ENCODE results near the gene PLAAT2. TPM values are rescaled to one million over a fixed set of nuclear protein-coding genes. Genes with fewer than 3 reads are reported as not detected.

PLAAT2 gene
- total RNA-seq, 6 experiments from 2014 or later = 0.42 to 2.2 (median 1.1) TPM; not detected in 3

DNA sequence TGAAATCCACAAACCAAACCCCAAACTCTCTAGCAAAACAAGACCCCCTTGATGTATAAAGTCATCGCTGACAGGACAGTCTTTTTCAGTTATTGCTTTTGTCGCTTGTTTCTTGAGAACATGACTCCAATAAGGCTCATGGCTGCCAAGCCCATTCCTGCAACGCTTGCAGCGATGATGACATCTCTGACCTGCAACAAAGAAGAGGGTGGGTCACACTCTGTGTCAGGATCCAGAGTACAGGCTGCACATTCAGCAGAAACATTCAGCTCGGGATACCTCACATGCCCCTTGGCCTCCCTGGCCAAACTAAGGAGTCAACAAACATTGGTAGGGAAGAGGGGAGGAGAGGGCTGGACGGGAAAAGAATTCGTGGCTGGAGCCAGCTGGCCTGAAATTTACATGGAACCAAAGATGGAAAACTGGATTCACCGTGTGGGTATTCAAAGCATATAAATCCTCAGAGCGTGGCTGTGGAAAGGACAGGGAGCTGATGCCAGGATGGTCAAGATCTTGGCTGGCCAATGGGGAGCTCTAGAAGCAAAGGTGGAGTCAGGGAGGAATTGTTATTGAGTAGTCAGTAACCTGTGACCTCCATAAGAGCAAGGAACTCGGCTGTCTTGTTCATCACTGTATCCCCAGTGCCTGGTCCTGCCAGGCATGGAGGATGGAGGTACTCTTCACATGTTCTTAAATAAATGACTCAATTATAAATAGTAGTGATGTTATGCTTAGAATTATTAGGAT lies 11.8 kb upstream of the PLAAT2 start:
- Histone ChIP-seq H3K4me3 (peak overlapping the region in 2 of 3 donors; percentile 29 to 36), H3K4me1 (peaks cover 0 to 19% (median 4%) of the 10 kb centered on the region in 4 donors), H3K27me3 (no peaks in the 10 kb centered on the region), H3K36me3 (no peaks in the 10 kb centered on the region), H3K9me3 (no peaks in the 10 kb centered on the region), H3K27ac (peak overlapping the region; percentile 19 to 66 (median 62))
- intact Hi-C loops (cut with DNase I) = no loop called here
- TF ChIP-seq, protein P1, sequence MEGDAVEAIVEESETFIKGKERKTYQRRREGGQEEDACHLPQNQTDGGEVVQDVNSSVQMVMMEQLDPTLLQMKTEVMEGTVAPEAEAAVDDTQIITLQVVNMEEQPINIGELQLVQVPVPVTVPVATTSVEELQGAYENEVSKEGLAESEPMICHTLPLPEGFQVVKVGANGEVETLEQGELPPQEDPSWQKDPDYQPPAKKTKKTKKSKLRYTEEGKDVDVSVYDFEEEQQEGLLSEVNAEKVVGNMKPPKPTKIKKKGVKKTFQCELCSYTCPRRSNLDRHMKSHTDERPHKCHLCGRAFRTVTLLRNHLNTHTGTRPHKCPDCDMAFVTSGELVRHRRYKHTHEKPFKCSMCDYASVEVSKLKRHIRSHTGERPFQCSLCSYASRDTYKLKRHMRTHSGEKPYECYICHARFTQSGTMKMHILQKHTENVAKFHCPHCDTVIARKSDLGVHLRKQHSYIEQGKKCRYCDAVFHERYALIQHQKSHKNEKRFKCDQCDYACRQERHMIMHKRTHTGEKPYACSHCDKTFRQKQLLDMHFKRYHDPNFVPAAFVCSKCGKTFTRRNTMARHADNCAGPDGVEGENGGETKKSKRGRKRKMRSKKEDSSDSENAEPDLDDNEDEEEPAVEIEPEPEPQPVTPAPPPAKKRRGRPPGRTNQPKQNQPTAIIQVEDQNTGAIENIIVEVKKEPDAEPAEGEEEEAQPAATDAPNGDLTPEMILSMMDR (IDR thresholded peaks at IDR 0.05) = no peak
- ATAC-seq (peak; percentile 90 to 97 (median 95)), DNase-seq (peak; percentile 45 to 89 (median 85))
- 18% methylated on average over 10 of the region's 10 CpGs for WGBS (ENCODE audit: insufficient coverage, low coverage, low lambda C conversion rate, missing lambda C conversion rate)

DNA sequence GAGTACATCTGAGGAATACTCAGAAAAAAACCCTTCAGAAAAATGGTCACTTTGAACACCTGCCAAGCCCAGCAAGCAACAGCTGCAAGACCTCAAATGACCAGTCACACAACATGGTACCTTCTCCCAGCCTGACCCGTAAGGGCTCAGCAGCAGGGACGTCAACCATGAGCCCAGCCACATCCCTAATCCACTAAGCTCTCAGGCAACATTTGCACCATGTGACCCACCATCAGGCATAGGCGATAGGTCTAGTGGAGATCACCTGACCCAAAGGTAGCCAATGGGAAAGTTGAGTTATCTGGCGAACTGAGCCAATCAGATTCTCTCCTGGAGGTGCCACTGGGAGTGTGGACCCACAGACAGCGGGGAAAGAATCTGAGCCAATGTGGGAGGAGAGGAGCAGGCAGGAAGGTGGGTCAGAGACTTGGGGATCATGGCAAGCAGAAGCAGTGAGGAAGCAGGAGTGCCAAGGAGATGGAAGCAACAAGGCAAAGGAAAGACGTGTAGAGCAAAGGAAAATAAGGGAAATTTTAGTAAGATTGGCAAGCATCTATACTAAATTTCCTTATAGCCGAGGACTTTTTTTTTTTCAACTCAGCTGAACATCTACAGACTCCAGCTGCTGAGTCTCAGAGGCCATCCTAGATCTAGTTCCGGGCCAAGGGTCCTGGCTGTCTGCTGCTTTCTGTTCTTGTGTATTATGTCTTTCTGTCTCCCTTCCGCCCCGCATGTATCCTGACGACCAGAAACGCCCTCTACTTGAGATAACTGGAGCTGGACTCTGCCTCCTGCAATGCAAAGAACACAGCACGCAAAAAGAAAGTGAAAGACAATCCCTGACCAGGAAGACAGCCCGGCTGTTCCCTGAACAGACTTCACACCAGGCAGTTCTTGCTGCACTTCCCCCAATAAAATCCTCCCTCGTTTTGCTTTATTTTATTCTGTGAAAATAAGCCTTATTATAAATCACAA lies 11.0 kb upstream of the PLAAT2 start:
- 22% methylated on average over 12 of the region's 15 CpGs for WGBS (ENCODE audit: insufficient coverage, low coverage, low lambda C conversion rate, missing lambda C conversion rate)
- DNase-seq = peak in 2 of 3 donors; percentile 59 to 62

DNA sequence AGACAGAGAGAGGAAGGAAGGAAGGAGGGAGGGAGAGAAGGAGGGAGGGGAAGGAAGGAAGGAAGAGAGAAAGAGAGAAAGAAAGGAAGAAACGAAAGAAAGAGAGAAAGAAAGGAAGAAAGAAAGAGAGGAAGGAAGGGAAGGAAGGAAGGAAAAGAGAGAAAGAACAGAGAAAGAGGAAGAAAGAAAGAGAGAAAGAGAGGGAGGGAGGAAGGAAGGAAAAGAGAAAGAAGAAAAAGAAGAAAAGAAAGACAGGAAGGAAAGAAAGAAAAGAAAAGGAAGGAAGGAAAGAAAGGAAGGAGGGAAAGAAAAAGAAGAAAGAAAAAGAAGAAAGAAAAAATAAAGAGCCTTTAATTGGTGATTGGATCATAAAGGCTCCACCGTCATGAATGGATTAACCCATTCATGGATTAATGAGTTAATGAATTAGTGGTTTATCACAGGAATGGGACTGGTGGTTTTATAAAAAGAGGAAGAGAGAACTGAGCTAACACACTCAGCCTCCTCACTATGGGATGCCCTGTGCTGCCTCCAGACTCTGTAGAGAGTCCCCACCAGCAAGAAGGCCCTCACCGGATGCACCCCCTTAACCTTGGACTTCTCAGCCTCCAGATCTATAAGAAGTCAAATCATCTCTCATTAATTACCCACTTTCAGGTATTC lies 9.0 kb upstream of the PLAAT2 start:
- ATAC-seq (no peak), DNase-seq (no peak)
- H3K27ac ChIP-seq = no peak overlapping the region
- H3K9me3 ChIP-seq = no peaks in the 10 kb centered on the region
- peaks cover 0 to 31% (median 4%) of the 10 kb centered on the region in 4 donors for H3K4me1 ChIP-seq
- H3K4me3 ChIP-seq = no peak overlapping the region
- H3K36me3 ChIP-seq = no peaks in the 10 kb centered on the region
- intact Hi-C loops (cut with DNase I) = no loop called here
- TF ChIP-seq, protein P1 (IDR thresholded peaks at IDR 0.05) = no peak
- TF ChIP-seq POLR2A (IDR thresholded peaks at IDR 0.05) = no peak
- H3K27me3 ChIP-seq = no peaks in the 10 kb centered on the region
- 65% methylated on average over 3 of the region's 3 CpGs for WGBS (ENCODE audit: insufficient coverage, low coverage, low lambda C conversion rate, missing lambda C conversion rate)

More for the DNA sequence above, 11.0 kb upstream of the PLAAT2 start:
- H3K4me1 ChIP-seq = peaks cover 0 to 19% (median 4%) of the 10 kb centered on the region in 4 donors
- peak; percentile 83 to 95 (median 92) for ATAC-seq
- no peaks in the 10 kb centered on the region for H3K36me3 ChIP-seq
- no peaks in the 10 kb centered on the region for H3K27me3 ChIP-seq
- peak overlapping the region; percentile 19 to 66 (median 62) for H3K27ac ChIP-seq
- H3K4me3 ChIP-seq = peak overlapping the region in 2 of 3 donors; percentile 29 to 36
- H3K9me3 ChIP-seq = no peaks in the 10 kb centered on the region
- TF ChIP-seq, protein P1 (IDR thresholded peaks at IDR 0.05) = peak in 1 of 4 donors; percentile 16
- TF ChIP-seq POLR2A (IDR thresholded peaks at IDR 0.05) = no peak
- intact Hi-C loops (cut with DNase I) = no loop called here

DNA sequence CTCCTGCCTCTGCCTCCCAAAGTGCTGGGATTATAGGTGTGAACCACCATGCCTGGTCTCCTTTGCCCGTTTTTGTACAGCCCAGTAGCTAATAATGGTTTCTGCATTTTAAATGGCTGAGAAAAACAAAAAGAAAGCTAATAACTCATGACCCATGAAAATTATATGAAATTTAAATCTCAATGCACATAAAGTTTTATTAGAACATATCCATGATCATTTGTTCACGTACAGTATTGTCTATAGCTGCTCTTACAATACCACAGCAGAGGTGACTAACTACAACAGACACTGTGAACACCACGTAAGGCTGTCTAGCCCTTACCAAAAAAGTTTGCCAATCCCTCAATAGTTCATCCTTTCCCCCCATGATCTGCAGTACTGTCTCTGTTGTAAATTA lies 6.4 kb upstream of the PLAAT2 start:
- no peak for DNase-seq
- intact Hi-C loops (cut with DNase I) = no loop called here
- no peak for ATAC-seq
- H3K27me3 ChIP-seq = no peaks in the 10 kb centered on the region
- no peak overlapping the region for H3K4me3 ChIP-seq
- H3K27ac ChIP-seq = no peak overlapping the region
- 86% methylated on average over 3 of the region's 3 CpGs for WGBS (ENCODE audit: insufficient coverage, low coverage, low lambda C conversion rate, missing lambda C conversion rate)
- peaks cover 0 to 24% (median under 1%) of the 10 kb centered on the region in 4 donors for H3K4me1 ChIP-seq
- TF ChIP-seq, protein P1 (IDR thresholded peaks at IDR 0.05) = no peak
- no peak for TF ChIP-seq POLR2A (IDR thresholded peaks at IDR 0.05)
- no peaks in the 10 kb centered on the region for H3K9me3 ChIP-seq
- H3K36me3 ChIP-seq = no peaks in the 10 kb centered on the region

All from right lobe of liver (tissue), 6 donors.